A673 (cell line): Measurements from ENCODE around the gene GCG. TPM values are rescaled to one million over a fixed set of nuclear protein-coding genes. Genes with fewer than 3 reads are reported as not detected.

ENCODE experiments used
- BruUV-seq: library from RNA; stranded (reverse); fragments of 400-500 nt; replicated peaks from 2 replicates; lab custom pipeline; 2021; lab: Mats Ljungman, UMichigan
- CTCF ChIA-PET: fragments of 300-600 bp; sonication (Branson Sonifier 250); formaldehyde crosslinking; loops from one replicate; lab custom pipeline; 2022; ENCODE audit warnings: antibody characterized with exemption; lab: Charles Lee
- POLR2A ChIA-PET: fragments of 300-600 bp; sonication (Branson Sonifier 250); formaldehyde crosslinking; loops from one replicate; lab custom pipeline; 2022; ENCODE audit warnings: antibody characterized with exemption; ENCODE audit not compliant: low non-redundant PET; lab: Charles Lee
- DNase-seq: peaks from one replicate; pipeline ENCODE4 v3.0.0-alpha.2; 2015; ENCODE audit warnings: low spot score
- H3K27ac ChIP-seq: fragments of 200-600 bp; sonication (generic); 2 replicates; pipeline ENCODE4 v1.5.1; 2016; ENCODE audit warnings: mixed run types, low read depth, mild to moderate bottlenecking, mixed read lengths, antibody characterized with exemption, low read length; ENCODE audit not compliant: poor library complexity, severe bottlenecking
- H3K27me3 ChIP-seq: fragments of 200-600 bp; sonication (generic); replicated peaks from 2 replicates; pipeline ENCODE4 v1.6.1; 2017; ENCODE audit warnings: mixed run types, low read depth, mild to moderate bottlenecking, mixed read lengths, antibody characterized with exemption, low read length; ENCODE audit not compliant: insufficient read depth, poor library complexity
- H3K36me3 ChIP-seq: fragments of 200-600 bp; sonication (generic); 2 replicates; pipeline ENCODE4 v1.6.1; 2016; ENCODE audit warnings: mixed run types, mild to moderate bottlenecking, mixed read lengths, antibody characterized with exemption, low read length; ENCODE audit not compliant: insufficient read depth, poor library complexity, severe bottlenecking
- H3K4me1 ChIP-seq: fragments of 200-600 bp; sonication (generic); 2 replicates; pipeline ENCODE4 v1.6.1; 2017; ENCODE audit warnings: mixed run types, mild to moderate bottlenecking, mixed read lengths, antibody characterized with exemption, low read length; ENCODE audit not compliant: insufficient read depth, poor library complexity, severe bottlenecking
- H3K4me3 ChIP-seq: fragments of 200-600 bp; sonication (generic); 2 replicates; pipeline ENCODE4 v1.5.1; 2016; ENCODE audit warnings: low read depth, mixed run types, mild to moderate bottlenecking, mixed read lengths, low read length; ENCODE audit not compliant: poor library complexity, severe bottlenecking
- H3K9me3 ChIP-seq: fragments of 200-600 bp; sonication (generic); 2 replicates; pipeline ENCODE4 v1.6.1; 2016; ENCODE audit warnings: mixed run types, low read depth, mild to moderate bottlenecking, mixed read lengths, antibody characterized with exemption, low read length; ENCODE audit not compliant: poor library complexity, severe bottlenecking
- EZH2 ChIP-seq: fragments of 200-600 bp; sonication (generic); IDR thresholded peaks from 2 replicates; pipeline ENCODE4 v1.6.1; 2017; ENCODE audit warnings: borderline replicate concordance, low read depth, mild to moderate bottlenecking, mixed read lengths, antibody characterized with exemption, low read length; ENCODE audit not compliant: poor library complexity, severe bottlenecking
- intact Hi-C: fragments of 100-400 bp; cut with micrococcal nuclease; formaldehyde crosslinking; loops from one replicate; pipeline ENCODE4 v1.10.0; 2022; ENCODE audit not compliant: unreplicated experiment
- total RNA-seq: library from RNA; stranded (reverse); gene quantifications from 2 replicates; pipeline ENCODE4 v1.2.3, GENCODE V29; 2021
- TF ChIP-seq, protein P1 (sequence below): fragments of 300-800, 200-600 bp; sonication (generic); conservative IDR thresholded peaks from 2 replicates; pipeline ENCODE4 v1.5.1; 2017; ENCODE audit warnings: low read depth, mild to moderate bottlenecking, antibody characterized with exemption, low read length, moderate library complexity, mixed read lengths

Gene GCG
- total RNA-seq, 1 experiment from 2014 or later: not detected

DNA sequence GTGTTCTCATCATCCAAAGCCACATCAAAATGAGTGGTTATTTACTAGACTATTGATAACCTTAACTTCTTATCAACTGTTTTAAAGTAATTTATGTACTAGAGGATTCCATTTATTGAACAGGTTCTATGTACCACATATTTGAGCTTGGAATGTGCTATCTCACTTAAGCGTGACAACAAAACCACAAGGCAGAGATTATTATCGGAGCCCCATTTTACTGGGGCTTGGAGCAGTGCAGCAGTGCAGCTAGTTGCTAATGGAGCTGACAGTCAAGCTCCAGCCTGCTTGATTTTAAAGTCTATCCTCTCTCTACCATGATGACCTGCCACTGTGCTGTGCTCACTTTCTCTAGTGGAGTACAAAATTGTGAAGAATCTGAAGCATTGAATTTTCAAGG lies 24.6 kb downstream of the GCG start:
- ChIA-PET CTCF (no interaction called here), POLR2A (no interaction called here)
- H3K4me1 ChIP-seq: no peaks in the 10 kb centered on the region
- H3K27ac ChIP-seq: no peak overlapping the region
- H3K9me3 ChIP-seq: no peaks in the 10 kb centered on the region
- no peaks in the 10 kb centered on the region for H3K36me3 ChIP-seq
- no peaks in the 10 kb centered on the region for H3K27me3 ChIP-seq
- intact Hi-C loops: loop anchor here (10.0 kb wide), 1 partner anchor 903 kb away; no protein-coding TSS in a partner anchor
- no TSS peak for BruUV-seq
- no peak for DNase-seq
- no peak overlapping the region for H3K4me3 ChIP-seq
- no peak for TF ChIP-seq EZH2
- TF ChIP-seq, protein P1, sequence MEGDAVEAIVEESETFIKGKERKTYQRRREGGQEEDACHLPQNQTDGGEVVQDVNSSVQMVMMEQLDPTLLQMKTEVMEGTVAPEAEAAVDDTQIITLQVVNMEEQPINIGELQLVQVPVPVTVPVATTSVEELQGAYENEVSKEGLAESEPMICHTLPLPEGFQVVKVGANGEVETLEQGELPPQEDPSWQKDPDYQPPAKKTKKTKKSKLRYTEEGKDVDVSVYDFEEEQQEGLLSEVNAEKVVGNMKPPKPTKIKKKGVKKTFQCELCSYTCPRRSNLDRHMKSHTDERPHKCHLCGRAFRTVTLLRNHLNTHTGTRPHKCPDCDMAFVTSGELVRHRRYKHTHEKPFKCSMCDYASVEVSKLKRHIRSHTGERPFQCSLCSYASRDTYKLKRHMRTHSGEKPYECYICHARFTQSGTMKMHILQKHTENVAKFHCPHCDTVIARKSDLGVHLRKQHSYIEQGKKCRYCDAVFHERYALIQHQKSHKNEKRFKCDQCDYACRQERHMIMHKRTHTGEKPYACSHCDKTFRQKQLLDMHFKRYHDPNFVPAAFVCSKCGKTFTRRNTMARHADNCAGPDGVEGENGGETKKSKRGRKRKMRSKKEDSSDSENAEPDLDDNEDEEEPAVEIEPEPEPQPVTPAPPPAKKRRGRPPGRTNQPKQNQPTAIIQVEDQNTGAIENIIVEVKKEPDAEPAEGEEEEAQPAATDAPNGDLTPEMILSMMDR: no peak

DNA sequence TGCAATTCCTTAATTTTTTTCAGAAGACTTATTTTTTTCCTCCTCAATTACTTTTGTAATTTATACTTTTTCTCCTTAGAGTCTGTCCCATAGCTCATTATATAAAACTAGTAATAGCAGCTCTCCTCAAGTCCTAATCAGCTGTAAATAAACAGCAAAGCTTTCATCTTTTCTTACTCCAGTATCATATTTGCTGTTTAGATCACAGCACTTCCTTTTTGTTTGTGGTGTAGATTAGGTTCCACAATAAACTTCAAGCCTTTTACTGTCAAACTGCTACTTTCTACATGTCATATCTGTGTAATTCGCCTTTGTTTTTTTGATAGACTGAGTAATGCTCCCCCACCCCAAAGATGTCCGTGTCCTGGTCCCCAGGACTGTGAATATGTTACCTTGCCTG lies 25.5 kb downstream of the GCG start:
- H3K4me3 ChIP-seq: no peak overlapping the region
- intact Hi-C loops: loop anchor here (10.0 kb wide), 1 partner anchor 902 kb away; no protein-coding TSS in a partner anchor
- no peak for DNase-seq
- no peaks in the 10 kb centered on the region for H3K9me3 ChIP-seq
- H3K27ac ChIP-seq: no peak overlapping the region
- H3K4me1 ChIP-seq: no peaks in the 10 kb centered on the region
- TF ChIP-seq EZH2: no peak
- TF ChIP-seq, protein P1: no peak
- CTCF ChIA-PET: no interaction called here
- no peaks in the 10 kb centered on the region for H3K27me3 ChIP-seq
- no TSS peak for BruUV-seq
- POLR2A ChIA-PET: no interaction called here
- H3K36me3 ChIP-seq: no peaks in the 10 kb centered on the region

DNA sequence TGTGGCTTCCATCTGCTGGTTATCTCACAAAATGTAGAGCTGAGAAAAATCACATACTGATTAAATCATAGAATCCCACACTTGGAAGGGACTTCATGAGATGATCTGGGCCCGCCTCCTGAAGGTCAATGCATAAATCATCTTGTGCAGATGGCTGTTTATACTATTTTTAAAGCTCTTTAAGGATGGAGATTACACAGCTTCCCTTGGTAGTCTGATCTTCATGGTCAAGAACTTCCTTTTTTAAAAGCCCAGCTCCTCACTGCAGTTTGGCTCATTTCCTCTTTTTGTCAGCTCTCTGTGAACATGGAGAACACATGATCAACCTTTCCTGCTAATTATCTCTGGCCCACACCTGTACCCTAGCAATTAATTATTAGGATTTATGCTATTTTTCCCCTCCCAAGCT lies 25.9 kb downstream of the GCG start:
- DNase-seq: no peak
- no peak overlapping the region for H3K27ac ChIP-seq
- no peak overlapping the region for H3K4me3 ChIP-seq
- no peaks in the 10 kb centered on the region for H3K27me3 ChIP-seq
- H3K9me3 ChIP-seq: no peaks in the 10 kb centered on the region
- intact Hi-C loops: loop anchor here (10.0 kb wide), 1 partner anchor 901 kb away; no protein-coding TSS in a partner anchor
- CTCF ChIA-PET: no interaction called here
- TF ChIP-seq, protein P1: no peak
- TF ChIP-seq EZH2: no peak
- no peaks in the 10 kb centered on the region for H3K36me3 ChIP-seq
- POLR2A ChIA-PET: no interaction called here
- H3K4me1 ChIP-seq: no peaks in the 10 kb centered on the region
- no TSS peak for BruUV-seq
